GM10266 (cell line): ENCODE data around the gene ADPRS.

Experiments
- DNase-seq: peaks from one replicate; pipeline ENCODE4 v3.0.0; 2012; ENCODE audit errors: extremely low spot score
- CTCF ChIP-seq: IDR thresholded peaks from 2 replicates; pipeline ENCODE4 v1.5.1; 2012; ENCODE audit warnings: mild to moderate bottlenecking, low read depth; ENCODE audit not compliant: control insufficient read depth, insufficient read depth; ENCODE audit errors: missing control alignments

Gene ADPRS

GRCh38 chr1:36092798-36093185 is 4.1 kb downstream of the ADPRS start:
- no peak for DNase-seq
- TF ChIP-seq CTCF = no peak

- no peak for TF ChIP-seq CTCF
- DNase-seq = no peak
Measured at GRCh38 chr1:36093226-36093625, 4.5 kb downstream of the ADPRS start.

GRCh38 chr1:36093929-36094328 is 5.2 kb downstream of the ADPRS start:
- TF ChIP-seq CTCF = no peak

GRCh38 chr1:36094621-36095061 is 5.9 kb downstream of the ADPRS start:
- no peak for TF ChIP-seq CTCF
- no peak for DNase-seq

More at GRCh38 chr1:36093929-36094328, 5.2 kb downstream of the ADPRS start:
- no peak for DNase-seq

- no peak for TF ChIP-seq CTCF
- DNase-seq = no peak
Measured at GRCh38 chr1:36095760-36096405, 7.2 kb downstream of the ADPRS start.

- no peak for TF ChIP-seq CTCF
- DNase-seq = no peak
Measured at GRCh38 chr1:36096500-36097432, 8.1 kb downstream of the ADPRS start.
